NCI-H1105 (cell line): ENCODE measurements around the gene VASH1.
A peak's percentile ranks its signal among the peaks of the same experiment; 100 is the strongest.

Experiments used
- DNase-seq: peaks from one replicate; lab custom pipeline; 2025; lab: John Stamatoyannopoulos, UW

Gene VASH1

DNA sequence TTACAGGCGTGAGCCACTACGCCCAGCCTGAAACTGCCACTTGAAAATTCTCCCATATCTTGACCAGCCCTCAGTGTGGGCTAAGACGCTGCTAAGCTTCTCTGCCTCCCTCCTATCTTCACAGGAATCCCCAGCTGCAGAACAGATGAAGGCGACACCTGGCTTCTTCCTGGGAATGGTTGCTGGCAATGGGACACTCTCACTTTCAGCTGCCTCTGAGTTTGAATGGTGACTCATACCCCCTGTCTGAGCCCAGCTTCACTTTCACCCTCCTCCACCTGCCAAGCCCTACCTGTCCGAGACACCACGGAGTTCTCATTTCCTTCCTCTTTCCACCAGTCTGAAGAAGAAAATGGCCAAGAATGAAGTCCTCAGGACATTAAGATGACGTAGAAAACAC lies 18.3 kb upstream of the VASH1 start:
- DNase-seq, result no peak

DNA sequence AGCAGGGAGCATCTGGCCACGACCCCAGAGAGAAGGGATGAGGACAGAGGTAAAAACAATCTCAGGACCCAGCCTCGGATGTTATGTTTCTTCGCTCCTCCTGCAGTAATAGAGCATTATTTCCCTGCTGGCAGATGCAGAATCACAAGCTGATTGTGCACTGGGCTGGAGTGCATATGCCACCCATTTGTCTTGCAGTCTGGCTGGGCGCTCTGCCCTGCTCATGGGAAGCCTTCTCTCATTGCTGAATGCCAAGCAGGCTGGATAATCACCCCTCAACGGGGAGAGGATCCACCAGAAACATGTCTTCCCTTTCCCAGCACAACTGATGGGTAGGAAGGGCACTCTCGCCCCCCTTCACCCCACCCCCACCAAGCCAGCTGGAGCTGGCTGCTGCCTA lies 8.5 kb upstream of the VASH1 start:
- DNase-seq, result no peak

DNA sequence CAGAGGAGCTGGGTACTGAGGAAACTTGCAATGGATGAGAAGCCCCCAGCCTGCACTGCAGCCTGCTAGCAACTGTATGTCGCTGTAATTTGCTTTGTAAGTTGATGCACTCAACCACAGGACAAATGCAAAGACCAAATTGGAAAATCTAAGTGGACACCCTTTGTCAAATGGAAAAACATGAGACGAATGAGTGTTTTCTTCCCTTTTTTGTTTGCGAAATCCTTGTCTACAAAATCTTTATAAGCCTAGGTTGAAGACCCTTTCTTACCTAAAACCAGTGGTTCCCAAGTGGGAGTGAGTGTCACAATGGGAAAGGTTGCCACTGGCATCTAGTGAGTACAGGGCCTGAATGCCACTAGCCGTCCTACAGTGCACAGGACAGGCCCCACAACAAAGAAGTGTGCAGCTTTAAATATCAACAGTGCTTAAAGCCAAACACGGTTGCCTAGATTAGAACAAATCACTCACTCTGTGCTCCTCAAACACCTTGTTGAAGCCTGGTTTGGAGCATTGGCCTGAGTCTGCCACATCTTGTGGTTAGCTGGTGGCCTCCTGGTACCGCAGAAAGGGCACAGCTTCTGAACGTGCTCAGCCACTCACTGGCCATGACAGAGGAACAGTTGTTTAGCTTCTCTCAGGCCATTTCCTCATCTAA lies 7.6 kb upstream of the VASH1 start:
- no peak for DNase-seq

DNA sequence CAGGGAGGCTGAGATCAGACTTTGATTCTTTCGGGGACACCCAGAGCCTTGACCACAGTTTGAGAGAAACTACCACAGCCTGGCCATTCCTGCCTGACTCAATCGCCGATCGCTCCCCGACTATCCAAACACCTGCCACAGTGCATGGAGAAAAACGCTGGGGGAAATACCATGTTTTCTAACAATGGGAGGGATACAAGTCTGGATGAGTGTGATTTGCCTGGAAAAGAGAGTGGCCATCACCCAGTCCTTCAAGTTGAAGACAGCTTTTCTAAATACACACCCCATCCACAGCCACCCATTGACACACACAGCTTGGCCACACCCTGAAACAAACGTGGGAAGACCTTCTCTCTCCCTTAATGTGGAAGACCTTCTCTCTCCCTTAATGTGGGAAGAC lies 6.7 kb upstream of the VASH1 start:
- DNase-seq, result no peak

DNA sequence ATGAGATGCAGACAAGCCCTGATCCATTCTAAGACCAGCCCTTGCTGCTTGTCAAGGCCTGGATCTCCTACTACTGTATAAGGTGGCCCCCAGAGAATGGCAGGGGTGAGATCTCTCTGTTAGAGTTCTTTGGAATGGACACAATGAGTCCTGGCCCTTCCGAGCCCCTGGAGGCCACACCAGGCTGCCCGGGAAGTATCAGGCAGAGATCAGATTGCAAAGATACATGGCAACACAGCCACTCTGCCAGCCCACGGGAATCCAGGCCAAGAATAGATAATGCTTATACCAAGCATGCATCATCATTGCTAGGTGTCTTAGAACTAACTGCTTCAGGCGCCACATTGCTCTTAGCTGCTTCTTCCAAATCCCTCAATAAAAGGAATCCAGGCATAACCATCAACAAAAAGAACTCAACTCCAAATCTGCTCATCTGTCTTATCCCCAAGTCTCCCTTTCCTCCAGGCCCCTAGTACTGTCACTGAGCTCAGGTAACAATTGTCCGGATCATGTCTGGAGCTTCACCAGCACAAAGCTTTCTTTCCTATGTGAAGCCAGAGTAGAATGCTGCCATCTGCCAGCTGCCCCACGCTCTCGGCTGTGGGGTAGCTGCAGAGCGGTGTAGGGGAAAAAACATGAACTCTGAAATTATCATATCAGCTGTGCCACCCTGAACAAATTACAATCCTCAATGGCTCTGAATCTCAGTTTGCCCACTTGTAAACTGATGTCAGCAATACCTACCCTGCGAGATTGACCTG lies 5.5 kb upstream of the VASH1 start:
- no peak for DNase-seq

DNA sequence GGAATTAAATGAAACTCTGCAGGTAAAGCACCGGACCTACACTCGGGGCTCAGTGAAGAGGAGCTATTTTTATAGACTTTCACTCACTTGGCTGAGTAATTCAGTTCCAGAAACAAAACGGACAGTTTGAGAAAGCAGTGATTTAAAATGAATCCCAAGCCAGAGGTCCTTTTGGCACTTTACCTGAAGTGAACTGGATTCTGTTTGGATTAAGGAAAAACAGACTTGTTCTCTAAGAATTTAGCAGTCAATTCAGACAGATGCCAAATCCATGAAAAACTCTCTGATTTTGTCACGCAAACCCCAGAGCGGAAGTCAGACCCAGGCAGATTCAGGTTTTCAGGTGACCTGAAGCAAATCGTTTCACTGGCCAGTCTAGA lies 4.9 kb upstream of the VASH1 start:
- DNase-seq, result no peak

DNA sequence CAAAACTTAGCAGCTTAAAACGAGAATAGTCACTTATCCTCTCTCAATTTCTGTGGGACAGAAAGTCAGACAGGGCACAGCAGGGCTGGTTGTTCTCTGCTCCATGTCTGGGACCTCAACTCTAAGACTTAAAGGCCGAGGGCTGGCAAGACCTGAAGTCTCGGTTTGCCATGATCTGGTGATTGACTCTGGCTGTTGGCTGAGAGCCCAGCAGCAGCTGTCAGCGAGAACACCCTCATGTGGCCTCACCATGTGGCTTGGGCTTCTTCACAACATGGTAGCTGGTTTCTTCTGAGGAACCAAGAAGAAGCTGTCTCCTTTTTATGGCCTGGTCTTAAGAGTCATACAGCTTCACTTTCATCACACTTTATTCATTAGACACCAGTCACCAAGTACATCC lies 1.7 kb upstream of the VASH1 start:
- no peak for DNase-seq

DNA sequence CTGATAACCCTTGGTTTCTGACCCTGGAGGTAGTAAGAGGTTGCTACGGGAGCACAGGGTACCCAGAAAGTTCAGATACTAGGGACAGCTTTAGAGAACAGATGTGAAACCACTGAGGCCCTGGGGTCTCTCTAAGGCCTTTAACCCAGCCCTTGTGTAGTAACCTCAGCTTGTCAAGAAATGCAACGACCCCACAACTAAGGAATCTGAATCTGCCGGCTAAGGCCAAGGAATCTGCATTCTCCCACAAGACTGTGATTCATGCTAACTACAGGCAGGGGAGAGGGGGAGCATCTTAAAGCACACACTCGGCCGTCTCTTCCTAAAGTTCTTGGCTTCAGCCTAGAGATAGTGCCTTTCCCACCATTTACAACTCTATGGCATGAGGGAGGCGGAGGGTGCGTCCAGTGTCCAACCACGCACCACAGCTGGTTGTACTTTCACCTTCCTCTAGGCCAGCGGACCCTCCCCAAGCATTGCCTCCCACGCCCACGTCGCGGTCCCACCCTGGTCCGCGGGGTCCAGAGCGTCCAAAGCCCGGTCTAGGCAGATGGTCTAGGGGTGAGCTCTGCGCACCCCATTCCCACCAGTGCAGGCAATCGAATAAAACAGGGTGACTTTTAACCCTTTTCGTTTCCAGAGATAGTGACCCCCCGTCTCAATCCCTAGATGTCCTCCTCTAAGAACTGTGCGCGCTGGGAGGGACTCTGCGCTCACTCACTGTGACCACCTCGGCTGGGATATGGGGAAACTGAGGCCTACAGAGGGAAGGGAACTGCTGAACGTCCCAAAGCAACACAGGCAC lies 735 bp upstream of the VASH1 start:
- no peak for DNase-seq

DNA sequence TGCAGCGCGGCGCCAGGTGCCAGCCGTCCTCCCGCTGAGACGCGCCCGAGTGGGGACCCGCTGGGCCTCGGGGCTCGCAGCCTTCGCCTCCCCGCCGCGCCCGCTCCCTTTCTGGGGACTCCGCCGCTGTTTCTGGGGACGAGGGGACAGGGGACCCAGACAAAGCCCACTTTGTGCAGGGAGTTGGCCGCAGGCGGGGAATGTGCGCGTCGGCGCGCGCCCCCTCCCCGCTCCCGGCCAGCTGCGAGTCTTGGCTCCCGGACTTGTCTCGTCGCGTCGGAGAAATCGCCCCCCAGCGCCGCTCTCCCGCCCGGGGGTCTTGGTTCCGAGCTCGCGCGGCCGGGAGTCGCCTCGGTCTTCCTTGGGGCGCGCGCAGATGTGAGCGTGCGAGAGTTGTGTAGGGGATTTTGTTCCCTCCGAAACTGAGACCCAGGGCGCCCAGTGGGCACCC lies 717 bp downstream of the VASH1 start:
- peak; percentile 25 for DNase-seq

DNA sequence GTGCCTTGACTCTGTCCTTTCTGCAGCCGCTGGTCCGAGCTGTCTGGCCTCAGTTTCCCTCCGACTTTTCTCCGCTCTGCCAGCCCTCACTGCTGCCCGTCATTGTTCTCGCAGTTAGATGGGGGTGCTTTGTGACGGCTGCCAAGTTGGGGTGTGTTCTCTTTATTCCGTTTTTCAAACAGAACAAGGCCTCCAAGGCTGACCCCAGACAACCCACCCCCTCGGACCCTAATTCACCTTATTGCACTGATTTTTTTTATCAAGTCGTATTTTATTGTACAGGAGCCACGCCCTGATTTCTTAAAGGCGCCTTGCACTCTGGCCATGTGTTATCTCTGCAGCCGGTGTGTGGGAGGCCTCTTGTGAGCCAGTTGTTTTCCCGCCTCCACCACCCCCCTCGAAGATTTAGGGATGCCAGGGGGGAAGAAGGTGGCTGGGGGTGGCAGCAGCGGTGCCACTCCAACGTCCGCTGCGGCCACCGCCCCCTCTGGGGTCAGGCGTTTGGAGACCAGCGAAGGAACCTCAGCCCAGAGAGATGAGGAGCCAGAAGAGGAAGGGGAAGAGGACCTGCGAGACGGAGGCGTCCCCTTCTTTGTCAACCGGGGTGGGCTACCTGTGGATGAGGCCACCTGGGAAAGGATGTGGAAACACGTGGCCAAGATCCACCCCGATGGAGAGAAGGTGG lies 1.3 kb downstream of the VASH1 start:
- DNase-seq, result no peak

DNA sequence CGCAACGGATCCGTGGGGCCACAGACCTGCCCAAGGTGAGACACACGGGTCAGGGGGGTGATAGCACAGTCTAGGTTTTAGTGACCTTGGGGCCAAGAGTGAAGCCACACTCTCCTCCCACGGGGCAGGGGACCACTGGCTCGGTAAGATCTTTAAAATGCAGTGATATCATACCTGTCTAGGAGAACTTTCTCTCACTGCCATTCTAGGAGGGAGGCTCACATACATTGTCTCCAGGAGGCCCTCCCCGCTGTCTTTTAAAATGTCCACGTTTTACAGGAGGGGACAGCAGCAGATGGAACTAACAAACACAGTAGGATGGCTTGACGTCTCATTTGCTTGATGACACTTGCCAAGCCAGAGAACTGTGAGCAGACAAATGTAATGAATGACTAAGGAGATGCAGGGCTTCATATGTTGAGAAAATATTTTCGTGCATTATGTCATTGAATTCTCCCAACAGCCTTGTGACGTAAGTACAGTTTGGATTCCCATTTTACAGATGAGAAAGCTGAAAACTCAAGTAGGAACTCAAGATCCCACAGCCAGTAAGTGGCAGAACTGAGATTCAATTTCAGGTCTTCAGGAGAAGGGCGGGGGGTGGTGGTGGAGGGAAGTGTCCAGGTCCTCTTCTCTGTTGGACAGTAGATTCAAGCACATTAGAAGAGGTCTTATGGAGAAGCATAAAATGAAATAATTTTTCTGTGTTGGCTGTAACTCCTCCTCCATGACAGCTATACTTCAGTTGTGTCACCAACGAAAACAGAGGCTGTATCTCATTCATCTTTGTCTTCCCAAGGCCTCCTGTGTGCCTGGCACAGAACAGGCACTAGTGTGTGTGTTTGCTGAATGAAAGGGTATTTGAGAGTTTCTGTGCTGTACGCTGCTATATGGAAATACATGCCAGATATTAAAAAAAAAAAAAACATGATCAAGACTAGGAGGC lies 2.1 kb downstream of the VASH1 start:
- DNase-seq, result no peak

DNA sequence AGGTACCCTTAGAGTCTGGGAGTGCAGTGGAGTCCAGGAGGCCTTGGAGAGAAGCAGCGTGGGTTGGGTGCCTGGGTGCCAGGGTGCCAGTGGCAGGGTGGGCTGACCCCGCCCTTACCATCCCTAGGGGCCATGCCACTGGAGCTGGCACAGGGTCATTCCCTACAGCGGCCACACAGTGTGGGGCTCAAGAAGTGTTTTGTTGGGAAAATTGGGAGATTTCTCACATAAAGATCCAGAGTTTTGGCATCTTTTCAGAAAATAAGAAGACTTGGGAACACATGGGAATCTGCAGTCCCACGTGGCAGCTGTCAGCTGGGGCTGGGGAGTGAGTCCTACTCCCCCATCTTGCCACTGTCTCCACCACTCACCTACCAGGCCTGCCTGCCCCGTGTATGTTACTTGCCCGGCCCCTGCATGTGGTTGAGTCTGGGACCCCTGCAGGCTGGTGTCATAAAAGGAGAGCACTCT lies 4.2 kb downstream of the VASH1 start:
- DNase-seq, result no peak

DNA sequence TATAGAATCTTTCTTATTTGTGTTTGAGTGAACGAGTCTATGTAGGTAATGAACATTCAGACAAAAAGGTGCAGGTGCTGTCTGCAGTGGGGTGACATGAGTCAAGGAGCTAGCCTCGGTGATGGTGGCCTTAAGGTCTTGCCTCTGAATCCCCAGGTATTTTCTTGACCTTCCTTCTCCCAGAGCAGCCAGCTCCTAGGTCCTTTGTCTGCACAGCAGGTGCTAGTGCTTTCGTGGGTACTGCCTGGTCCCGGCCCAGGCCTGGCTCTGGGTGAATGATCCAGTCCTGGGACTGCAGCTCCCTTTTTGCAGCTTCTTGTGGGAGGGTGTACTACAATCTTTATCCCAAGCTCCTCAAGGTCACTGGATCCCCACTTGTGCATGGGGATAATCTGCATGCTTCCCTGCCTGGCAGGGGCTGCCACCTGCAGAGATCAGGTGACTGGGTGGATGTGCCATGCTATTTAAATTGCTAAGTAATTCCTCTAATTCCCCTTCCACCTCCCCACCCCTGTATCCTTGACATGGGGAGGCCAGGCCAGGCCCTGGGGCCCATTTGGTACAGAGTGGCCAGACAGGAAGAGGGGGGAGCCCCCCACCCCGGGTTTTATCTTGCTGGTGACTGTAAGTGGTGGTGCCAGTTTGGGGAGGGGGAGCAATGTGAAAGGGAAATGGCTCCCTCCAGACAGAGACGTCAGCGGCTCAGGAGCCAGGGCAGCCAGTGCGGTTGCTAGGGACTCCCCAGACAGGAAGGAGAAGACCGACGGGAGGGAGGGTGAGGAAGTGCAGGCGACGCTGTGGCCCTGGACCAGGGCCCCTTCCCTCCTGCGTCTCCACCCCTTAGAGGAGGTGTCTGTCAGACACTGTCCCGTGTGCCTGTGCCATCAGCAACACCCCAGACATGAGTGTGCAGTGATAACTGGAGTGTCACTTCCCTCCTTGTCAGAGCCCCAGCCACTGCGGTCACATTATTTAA lies 6.7 kb downstream of the VASH1 start:
- DNase-seq, result no peak

DNA sequence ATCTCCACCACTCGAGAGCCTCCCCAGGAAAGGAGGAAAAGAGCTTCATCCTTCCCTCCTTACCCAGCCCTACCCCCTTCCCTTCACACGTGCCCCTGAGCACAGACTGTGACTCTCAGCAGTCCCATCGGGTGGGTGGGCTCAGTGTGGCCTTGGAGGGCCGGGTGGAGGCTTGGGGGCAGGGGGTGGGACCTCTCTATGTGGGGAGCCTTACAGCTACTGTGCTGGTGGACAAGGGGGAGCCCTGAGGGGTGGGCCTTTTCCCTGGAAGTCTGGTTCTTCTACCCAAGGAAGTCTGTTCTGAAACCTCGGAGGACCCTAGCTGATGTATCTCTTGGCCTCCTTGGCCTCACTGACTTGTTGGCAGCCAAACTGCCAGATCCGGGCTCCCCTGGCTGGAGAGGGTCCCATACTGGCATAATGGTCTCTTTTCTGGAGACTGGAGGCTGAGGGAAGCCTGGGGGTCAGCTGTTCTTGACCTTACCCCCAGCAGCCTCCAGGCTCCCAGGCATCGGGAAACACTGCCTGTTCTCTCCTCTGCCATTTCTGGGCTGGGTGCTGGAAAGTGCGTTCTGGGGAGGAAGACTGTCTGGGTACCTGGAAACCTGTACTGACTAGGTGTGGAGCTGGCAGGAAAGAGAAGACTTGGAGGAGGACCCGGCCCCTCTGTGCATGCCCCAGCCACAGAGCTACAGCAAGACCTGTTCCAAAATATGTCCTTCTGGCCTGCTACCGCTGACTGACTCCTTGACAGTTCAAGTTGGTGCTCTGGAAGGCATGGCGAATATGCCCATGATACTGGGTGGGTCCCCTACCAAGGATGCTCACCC lies 7.6 kb downstream of the VASH1 start:
- DNase-seq, result no peak

DNA sequence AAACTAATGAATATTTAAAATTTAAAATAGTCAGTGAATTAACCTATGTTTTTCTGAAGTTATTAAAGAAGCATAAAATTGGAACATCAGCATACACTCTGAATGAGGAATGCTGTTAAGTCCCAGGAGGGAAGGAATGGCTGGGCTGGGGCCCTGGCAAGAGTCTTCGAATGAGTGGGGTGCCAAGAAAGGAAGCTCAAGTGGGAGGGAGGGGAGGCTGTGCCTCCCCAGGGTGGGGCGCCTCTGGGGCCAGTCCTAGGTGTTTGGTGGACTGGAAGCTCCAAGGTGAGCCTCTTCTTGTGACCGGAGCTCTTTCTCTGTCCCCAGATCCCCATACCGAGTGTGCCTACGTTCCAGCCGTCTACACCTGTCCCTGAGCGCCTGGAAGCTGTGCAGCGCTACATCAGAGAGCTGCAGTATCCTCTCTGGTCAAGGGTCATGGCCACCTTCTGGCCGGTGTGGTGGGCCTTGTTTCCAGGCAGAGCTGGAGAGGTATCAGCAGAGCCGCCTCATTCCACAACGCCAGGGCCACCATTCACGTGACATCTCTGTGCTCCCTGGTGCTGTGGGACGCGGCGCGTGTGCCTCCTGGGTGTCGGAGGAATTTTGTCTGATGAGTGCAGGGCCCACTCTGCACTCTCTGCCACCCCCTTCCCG lies 8.5 kb downstream of the VASH1 start:
- no peak for DNase-seq

DNA sequence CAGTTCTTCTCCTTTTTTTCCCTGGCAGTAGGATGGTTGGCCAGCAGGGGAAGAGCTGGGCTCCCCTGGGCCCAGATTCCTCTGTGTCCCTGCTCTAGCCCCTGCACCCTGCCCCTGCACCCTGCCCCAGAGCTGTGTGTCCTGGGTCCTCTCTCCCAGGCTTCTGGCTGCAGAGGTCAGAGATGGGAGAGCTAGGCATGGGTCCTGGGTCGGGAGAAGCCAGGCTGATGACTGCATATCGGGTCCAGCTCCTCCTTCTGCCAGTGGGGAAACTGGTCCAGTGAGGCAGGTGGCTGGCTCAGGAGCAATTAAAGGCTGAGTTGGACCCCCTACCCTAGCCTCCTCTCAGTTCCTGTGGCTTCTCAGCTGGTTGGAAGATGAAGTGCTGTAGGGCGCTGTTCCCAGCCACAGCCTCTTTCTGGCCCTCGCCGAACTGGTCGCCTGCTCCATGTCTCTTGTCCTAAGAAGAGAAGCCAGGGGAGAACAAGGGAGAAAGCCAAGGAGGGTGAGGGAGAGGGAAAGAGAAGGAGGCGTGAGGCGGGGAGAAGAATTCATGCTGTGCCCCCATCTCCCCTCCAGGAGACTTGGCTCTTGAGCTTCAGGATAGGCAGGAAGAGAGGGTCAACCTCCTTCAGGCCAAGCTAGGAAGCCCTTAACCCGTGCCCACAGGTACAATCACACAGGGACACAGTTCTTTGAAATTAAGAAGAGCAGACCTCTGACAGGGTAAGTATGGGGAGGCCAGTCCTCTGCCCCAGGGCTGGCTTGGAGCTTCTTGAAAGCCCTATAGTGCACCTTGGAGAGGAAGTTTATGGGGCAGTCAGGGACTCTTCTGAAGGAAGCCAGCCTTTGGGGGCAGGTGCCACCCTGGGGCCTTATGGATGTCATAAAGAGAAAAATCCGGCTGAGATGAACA lies 9.5 kb downstream of the VASH1 start:
- no peak for DNase-seq

DNA sequence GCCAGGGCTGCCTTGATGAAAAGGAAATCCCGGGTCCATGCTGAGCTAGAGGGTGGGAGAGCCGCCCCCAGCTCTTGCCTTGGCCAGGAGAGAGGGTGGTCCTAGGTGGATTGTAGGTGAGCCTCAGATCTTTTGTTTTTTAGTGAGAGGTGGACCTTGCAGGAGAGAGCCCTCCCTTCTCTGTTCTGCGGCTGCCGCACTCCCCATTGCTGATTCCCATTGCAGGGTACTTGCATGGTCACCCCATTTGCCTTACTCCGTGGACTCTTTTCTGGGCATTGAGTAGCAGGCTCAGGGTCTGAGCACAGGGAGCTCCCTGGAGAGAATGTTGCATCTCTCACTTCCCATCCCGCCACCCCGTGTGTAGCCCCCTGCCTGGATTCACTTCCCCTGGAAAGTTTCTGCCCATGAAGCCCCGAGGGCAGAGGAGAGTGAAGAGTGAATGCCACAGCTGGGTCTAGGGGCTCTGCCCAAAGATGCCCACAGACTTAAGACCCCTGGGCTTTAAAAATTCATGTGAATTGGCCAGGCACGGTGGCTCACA lies 10.2 kb downstream of the VASH1 start:
- DNase-seq, result no peak
